ENCODE measurements around the gene HMCN1.

GRCh38 chr1:185907246-185907645 is 173.1 kb downstream of the HMCN1 start:
- TF ChIP-seq CTCF (IDR thresholded peaks at IDR 0.05; ENCODE audit: low read depth, low read length, poor library complexity, severe bottlenecking) (no peak), EZH2phosphoT487 (IDR thresholded peaks at IDR 0.05; ENCODE audit: borderline replicate concordance, low read length) (no peak)

Data from DOHH2 (cell line).